ENCODE data around the gene RASSF8.
A peak's percentile ranks its signal among the peaks of the same experiment; 100 is the strongest.

RASSF8 gene

GRCh38 chr12:26126340-26127284, 168.1 kb downstream of the RASSF8 start:
- DNase-seq (ENCODE audit: low read depth) = peak; percentile 66

- DNase-seq (ENCODE audit: low read depth) = no peak
Measured at GRCh38 chr12:26127404-26127803, 168.9 kb downstream of the RASSF8 start.

GRCh38 chr12:26128168-26128567, 169.7 kb downstream of the RASSF8 start:
- DNase-seq (ENCODE audit: low read depth) = no peak

Measured in HS-27A (cell line).